ENCODE data around the gene PRKRA. TPM values are rescaled to one million over a fixed set of nuclear protein-coding genes. Genes with fewer than 3 reads are reported as not detected.

Gene PRKRA
- total and polyA plus RNA-seq, 9 of the 15 experiments (the other 6 are each of a cell fraction or from before 2014, with no cell fraction given) = 14.1 to 78.1 (median 52.3) TPM

DNA sequence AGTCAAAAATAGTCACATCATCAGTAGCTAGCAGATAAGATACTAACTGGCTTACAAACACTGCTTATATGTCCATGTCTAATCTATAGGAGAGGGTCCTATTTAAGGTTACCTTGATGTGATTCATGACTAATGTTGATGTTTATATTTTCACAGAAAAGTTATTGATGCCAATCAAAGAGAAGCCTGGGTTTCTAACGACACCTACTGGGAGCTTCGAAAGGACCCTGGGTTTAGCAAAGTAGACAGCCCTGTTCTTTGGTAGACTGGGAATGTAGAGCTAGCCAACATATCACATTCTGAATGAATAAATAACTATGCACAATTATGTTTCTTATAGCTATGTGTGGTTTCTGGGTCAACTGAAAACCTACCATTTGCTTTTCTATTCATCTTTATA, 55.7 kb downstream of the PRKRA start (continued):
- no peak for TF ChIP-seq NFE2L1 (tag; IDR thresholded peaks at IDR 0.05; ENCODE audit: borderline replicate concordance, low read depth)
- no peak for TF ChIP-seq RAD51 (IDR thresholded peaks at IDR 0.05; ENCODE audit: borderline replicate concordance, low read depth)
- no peak for TF ChIP-seq MEIS2 (IDR thresholded peaks at IDR 0.05; ENCODE audit: partially characterized antibody)
- TF ChIP-seq MITF (IDR thresholded peaks at IDR 0.05) = no peak
- TF ChIP-seq, protein P1, sequence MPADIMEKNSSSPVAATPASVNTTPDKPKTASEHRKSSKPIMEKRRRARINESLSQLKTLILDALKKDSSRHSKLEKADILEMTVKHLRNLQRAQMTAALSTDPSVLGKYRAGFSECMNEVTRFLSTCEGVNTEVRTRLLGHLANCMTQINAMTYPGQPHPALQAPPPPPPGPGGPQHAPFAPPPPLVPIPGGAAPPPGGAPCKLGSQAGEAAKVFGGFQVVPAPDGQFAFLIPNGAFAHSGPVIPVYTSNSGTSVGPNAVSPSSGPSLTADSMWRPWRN (IDR thresholded peaks at IDR 0.05; ENCODE audit: low read depth) = no peak
- TF ChIP-seq U2AF2 (optimal IDR thresholded peaks at IDR 0.05; ENCODE audit: low read depth, low read length) = no peak
- TF ChIP-seq, protein P2, sequence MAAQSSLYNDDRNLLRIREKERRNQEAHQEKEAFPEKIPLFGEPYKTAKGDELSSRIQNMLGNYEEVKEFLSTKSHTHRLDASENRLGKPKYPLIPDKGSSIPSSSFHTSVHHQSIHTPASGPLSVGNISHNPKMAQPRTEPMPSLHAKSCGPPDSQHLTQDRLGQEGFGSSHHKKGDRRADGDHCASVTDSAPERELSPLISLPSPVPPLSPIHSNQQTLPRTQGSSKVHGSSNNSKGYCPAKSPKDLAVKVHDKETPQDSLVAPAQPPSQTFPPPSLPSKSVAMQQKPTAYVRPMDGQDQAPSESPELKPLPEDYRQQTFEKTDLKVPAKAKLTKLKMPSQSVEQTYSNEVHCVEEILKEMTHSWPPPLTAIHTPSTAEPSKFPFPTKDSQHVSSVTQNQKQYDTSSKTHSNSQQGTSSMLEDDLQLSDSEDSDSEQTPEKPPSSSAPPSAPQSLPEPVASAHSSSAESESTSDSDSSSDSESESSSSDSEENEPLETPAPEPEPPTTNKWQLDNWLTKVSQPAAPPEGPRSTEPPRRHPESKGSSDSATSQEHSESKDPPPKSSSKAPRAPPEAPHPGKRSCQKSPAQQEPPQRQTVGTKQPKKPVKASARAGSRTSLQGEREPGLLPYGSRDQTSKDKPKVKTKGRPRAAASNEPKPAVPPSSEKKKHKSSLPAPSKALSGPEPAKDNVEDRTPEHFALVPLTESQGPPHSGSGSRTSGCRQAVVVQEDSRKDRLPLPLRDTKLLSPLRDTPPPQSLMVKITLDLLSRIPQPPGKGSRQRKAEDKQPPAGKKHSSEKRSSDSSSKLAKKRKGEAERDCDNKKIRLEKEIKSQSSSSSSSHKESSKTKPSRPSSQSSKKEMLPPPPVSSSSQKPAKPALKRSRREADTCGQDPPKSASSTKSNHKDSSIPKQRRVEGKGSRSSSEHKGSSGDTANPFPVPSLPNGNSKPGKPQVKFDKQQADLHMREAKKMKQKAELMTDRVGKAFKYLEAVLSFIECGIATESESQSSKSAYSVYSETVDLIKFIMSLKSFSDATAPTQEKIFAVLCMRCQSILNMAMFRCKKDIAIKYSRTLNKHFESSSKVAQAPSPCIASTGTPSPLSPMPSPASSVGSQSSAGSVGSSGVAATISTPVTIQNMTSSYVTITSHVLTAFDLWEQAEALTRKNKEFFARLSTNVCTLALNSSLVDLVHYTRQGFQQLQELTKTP (IDR thresholded peaks at IDR 0.05; ENCODE audit: low read depth in 1 of 2, partially characterized antibody in 2 of 2) = no peak

Measured in K562 (cell line).